Pancreas (tissue), 10 donors: ENCODE measurements around the gene PDZD7. TPM values are rescaled to one million over a fixed set of nuclear protein-coding genes. Genes with fewer than 3 reads are reported as not detected.

Experiments
- ATAC-seq, 4 donors: fragments of 200-7000 bp; cut with Tn5 transposase; one replicate each; pipeline versions ENCODE4 v1.8.0 to v1.9.1; 2020; ENCODE audit warnings: mild to moderate bottlenecking in 4 of 4, moderate library complexity in 4 of 4
- DNase-seq, 6 donors: peaks; one replicate each; pipeline ENCODE4 v3.0.0-alpha.2; 2020
- FAIRE-seq: peaks from 2 replicates; lab custom pipeline; 2012; peaks lifted over from hg19 to GRCh38; lab: Jason Lieb, UNC
- H3K27ac ChIP-seq, 4 donors: fragments of 200-600 bp; sonication (generic); 1 replicate in 3 of 4; 2 replicates in 1 of 4; pipeline versions ENCODE4 v1.5.0 to v1.8.0; 2020
- H3K27me3 ChIP-seq, 4 donors: fragments of 200-600 bp; one replicate each; pipeline ENCODE4 v1.8.0; 2021
- H3K36me3 ChIP-seq, 3 donors: fragments of 200-600 bp; sonication (generic) in 1 of 3; one replicate each; pipeline versions ENCODE4 v1.5.0 to v1.8.0; 2020 to 2021
- H3K4me1 ChIP-seq, 3 donors: fragments of 200-600 bp; one replicate each; pipeline ENCODE4 v1.8.0; 2021
- H3K4me3 ChIP-seq, 4 donors: fragments of 200-600 bp; sonication (generic) in 2 of 4; one replicate each; pipeline versions ENCODE4 v1.5.0 to v1.8.0; 2020 to 2021
- H3K9me3 ChIP-seq, 4 donors: fragments of 200-600 bp; one replicate each; pipeline ENCODE4 v1.8.0; 2021
- CTCF ChIP-seq, 4 donors: fragments of 200-600 bp; sonication (generic) in 3 of 4; IDR thresholded peaks; one replicate each; pipeline versions ENCODE4 v1.5.0 to v1.8.0; 2021; ENCODE audit warnings: antibody characterized with exemption in 4 of 4
- WGBS, 2 donors: extraction: QIAGEN DNeasy Blood & Tissue Kit; methylation state at CpG; one replicate each; pipeline ENCODE4 v1.1.7; 2013; 5-methylcytosine and 5-hydroxymethylcytosine counted together
- intact Hi-C, 3 donors: fragments of 100-400 bp; cut with DNase I; formaldehyde crosslinking; loops; one replicate each; pipeline versions ENCODE4 v1.11.1 to v1.14.2; 2022
- polyA plus RNA-seq, 2 donors: library from polyadenylated mRNA; stranded (reverse); fragments of 200-250 nt; gene quantifications; one replicate each; pipeline ENCODE4 v1.2.3, GENCODE V29; 2013
- total RNA-seq, 6 donors: library from RNA; stranded (reverse); fragmentation: NEBNext Ultra II Directional in 4 of 6; extraction: Animal tissue kit (Norgen Biotek cat#: 25700) in 4 of 6; gene quantifications; one replicate each; pipeline versions ENCODE4 v1.2.1 to v1.2.4, GENCODE V29; 2021 to 2023
- donor health status: healthy with polysubstance abuse.
- donor health status: DM: no; HTN: no; CAD: no; lungs with moderate emphysema.
- donor health status: DM: no; HTN: no; CAD: no.
- donor health status: control.
- donor health status: control.
- donor health status: Bipolar disorder and iron deficiency.
- donor health status: DM: yes; HTN: yes; CAD: no.
- donor health status: DM: no; HTN: no; CAD: no.
- donor health status: DM: no; HTN: no; CAD: no.
- donor health status: DM: yes; HTN: yes; CAD: no.

The PDZD7 gene
- total and polyA plus RNA-seq, 8 donors: 0.18 to 0.99 (median 0.38) TPM

- Histone ChIP-seq H3K27me3 (no peaks in the 10 kb centered on the region), H3K9me3 (no peaks in the 10 kb centered on the region), H3K27ac (no peak overlapping the region), H3K4me1 (peaks cover 7 to 25% (median 14%) of the 10 kb centered on the region in 3 donors), H3K4me3 (no peak overlapping the region), H3K36me3 (peaks cover 0 to 9% (median 4%) of the 10 kb centered on the region in 3 donors)
- peak in 4 of 6 donors; percentile 10 to 35 (median 22) for DNase-seq
- TF ChIP-seq CTCF (IDR thresholded peaks at IDR 0.05): no peak
- no peak for ATAC-seq
- 72 to 81% methylated on average over 10 to 13 of the region's 13 CpGs for WGBS, 2 donors
- intact Hi-C loops: no loop called here
- FAIRE-seq: no peak
Observed at GRCh38 chr10:100983868-100984671, 46.9 kb downstream of the PDZD7 start.

- FAIRE-seq: no peak
Observed at GRCh38 chr10:100982916-100983830, 47.8 kb downstream of the PDZD7 start.

GRCh38 chr10:100981178-100981772, 49.7 kb downstream of the PDZD7 start:
- no peak for FAIRE-seq
- peaks cover 0 to 9% (median 8%) of the 10 kb centered on the region in 3 donors for H3K4me1 ChIP-seq
- H3K27ac ChIP-seq: no peak overlapping the region
- no peak for ATAC-seq
- no peak for TF ChIP-seq CTCF (IDR thresholded peaks at IDR 0.05)
- no peak overlapping the region for H3K4me3 ChIP-seq
- WGBS, 2 donors: 84 to 85% methylated on average over 5 of the region's 5 CpGs
- H3K9me3 ChIP-seq: no peaks in the 10 kb centered on the region
- no peaks in the 10 kb centered on the region for H3K27me3 ChIP-seq
- no peak for DNase-seq
- intact Hi-C loops: no loop called here
- peaks cover 0 to 19% (median 6%) of the 10 kb centered on the region in 3 donors for H3K36me3 ChIP-seq

More at GRCh38 chr10:100982916-100983830, 47.8 kb downstream of the PDZD7 start:
- TF ChIP-seq CTCF (IDR thresholded peaks at IDR 0.05): no peak
- intact Hi-C loops: no loop called here
- DNase-seq: peak in 4 of 6 donors; percentile 10 to 75 (median 34)
- no peak for ATAC-seq
- WGBS, 2 donors: 86 to 88% methylated on average over 24 of the region's 24 CpGs
- Histone ChIP-seq H3K36me3 (peaks cover 0 to 18% (median 6%) of the 10 kb centered on the region in 3 donors), H3K27me3 (no peaks in the 10 kb centered on the region), H3K27ac (no peak overlapping the region), H3K4me1 (peaks cover 4 to 16% (median 13%) of the 10 kb centered on the region in 3 donors), H3K4me3 (no peak overlapping the region), H3K9me3 (no peaks in the 10 kb centered on the region)

- FAIRE-seq (no peak), ATAC-seq (no peak), DNase-seq (peak in 3 of 6 donors; percentile 6 to 31 (median 27))
- Histone ChIP-seq H3K27ac (no peak overlapping the region), H3K4me3 (no peak overlapping the region), H3K4me1 (peaks cover 0 to 3% (median 3%) of the 10 kb centered on the region in 3 donors), H3K9me3 (no peaks in the 10 kb centered on the region), H3K36me3 (peaks cover 0 to 19% (median 6%) of the 10 kb centered on the region in 3 donors), H3K27me3 (no peaks in the 10 kb centered on the region)
- intact Hi-C loops: no loop called here
- TF ChIP-seq CTCF (IDR thresholded peaks at IDR 0.05): no peak
- 92 to 95% methylated on average over 7 of the region's 7 CpGs for WGBS, 2 donors
Observed at GRCh38 chr10:100980711-100981110, 50.2 kb downstream of the PDZD7 start.
